SU-DHL-6 (cell line): Measurements from ENCODE around the gene CLCN7.

ENCODE experiments used
- H2AFZ ChIP-seq: fragments of 200-600 bp; sonication (generic); 2 replicates; pipeline ENCODE4 v1.6.1; 2014; ENCODE audit warnings: low read depth, mild to moderate bottlenecking, moderate library complexity, mixed read lengths, antibody characterized with exemption, low read length; ENCODE audit not compliant: severe bottlenecking
- H3F3A ChIP-seq: fragments of 200-600 bp; shearing (Covaris generic); 2 replicates; pipeline ENCODE4 v1.6.0; 2016; ENCODE audit warnings: antibody characterized with exemption, mild to moderate bottlenecking; ENCODE audit not compliant: insufficient read depth
- H3K27ac ChIP-seq: fragments of 200-600 bp; sonication (generic); 2 replicates; pipeline ENCODE4 v1.5.1; 2016; ENCODE audit warnings: low read depth, mild to moderate bottlenecking, low read length, moderate library complexity, mixed read lengths
- H3K27me3 ChIP-seq: fragments of 200-600 bp; sonication (generic), shearing (Covaris generic); 2 replicates; pipeline ENCODE4 v1.6.0; 2014; ENCODE audit warnings: mild to moderate bottlenecking, low read length
- H3K36me3 ChIP-seq: fragments of 200-600 bp; sonication (generic); 2 replicates; pipeline ENCODE4 v1.6.1; 2014; ENCODE audit warnings: mild to moderate bottlenecking, low read length, mixed read lengths
- H3K4me2 ChIP-seq: fragments of 300-600, 200-600 bp; shearing (Covaris generic), sonication (generic); 2 replicates; pipeline ENCODE4 v1.6.0; 2014; ENCODE audit warnings: low read length, low read depth, mild to moderate bottlenecking; ENCODE audit not compliant: poor library complexity, severe bottlenecking
- H3K4me3 ChIP-seq: fragments of 200-600 bp; sonication (generic); 2 replicates; pipeline ENCODE4 v1.5.1; 2014; ENCODE audit warnings: antibody characterized with exemption, low read length, mild to moderate bottlenecking, mixed read lengths; ENCODE audit not compliant: insufficient read depth, poor library complexity, severe bottlenecking
- H3K79me2 ChIP-seq: fragments of 200-600 bp; sonication (generic); 2 replicates; pipeline ENCODE4 v1.6.1; 2014; ENCODE audit warnings: mild to moderate bottlenecking, low read length, moderate library complexity; ENCODE audit not compliant: insufficient read depth
- H3K9ac ChIP-seq: fragments of 200-600 bp; sonication (generic); 2 replicates; pipeline ENCODE4 v1.7.0; 2014; ENCODE audit warnings: mild to moderate bottlenecking, low read length
- H3K9me2 ChIP-seq: fragments of 200-600 bp; sonication (generic); replicated peaks from 2 replicates; pipeline ENCODE4 v1.6.1; 2014; ENCODE audit warnings: low read length; ENCODE audit not compliant: insufficient read depth
- H3K9me3 ChIP-seq: fragments of 200-600 bp; sonication (generic); 2 replicates; pipeline ENCODE4 v1.6.1; 2014; ENCODE audit warnings: low read length, mixed read lengths; ENCODE audit not compliant: insufficient read depth
- H4K20me1 ChIP-seq: fragments of 200-600 bp; sonication (generic); 2 replicates; pipeline ENCODE4 v1.6.1; 2014; ENCODE audit warnings: low read depth, mild to moderate bottlenecking, antibody characterized with exemption, low read length, moderate library complexity, mixed read lengths
- CTCF ChIP-seq: fragments of 200-600 bp; sonication (generic); IDR thresholded peaks from one replicate; pipeline ENCODE4 v1.5.1; 2017; ENCODE audit warnings: antibody characterized with exemption, mild to moderate bottlenecking, low read length, moderate library complexity; ENCODE audit not compliant: insufficient read depth, poor library complexity, severe bottlenecking
- EZH2phosphoT487 ChIP-seq: fragments of 200-600 bp; sonication (generic), shearing (Covaris generic); conservative IDR thresholded peaks from 2 replicates; pipeline ENCODE4 v1.6.1; 2018; ENCODE audit warnings: mild to moderate bottlenecking, antibody characterized with exemption, low read length, moderate library complexity, mixed read lengths

The CLCN7 gene

GRCh38 chr16:1395444-1396031 is 79.3 kb downstream of the CLCN7 start:
- no peaks in the 10 kb centered on the region for H3K36me3 ChIP-seq
- no peaks in the 10 kb centered on the region for H3K9me2 ChIP-seq
- H3K4me2 ChIP-seq = no peak overlapping the region
- no peak overlapping the region for H3K4me3 ChIP-seq
- H3K9me3 ChIP-seq = no peaks in the 10 kb centered on the region
- no peaks in the 10 kb centered on the region for H3K79me2 ChIP-seq
- H2AFZ ChIP-seq = no peak overlapping the region
- no peak overlapping the region for H3K9ac ChIP-seq
- H3K27ac ChIP-seq = no peak overlapping the region
- H3K27me3 ChIP-seq = no peaks in the 10 kb centered on the region
- TF ChIP-seq EZH2phosphoT487 (no peak), CTCF (no peak)
- H3F3A ChIP-seq = no peaks in the 10 kb centered on the region
- no peaks in the 10 kb centered on the region for H4K20me1 ChIP-seq
